CD4-positive, alpha-beta T cell treated with Interleukin-2 at 100 ng/mL for 4 hours (primary cell): ENCODE results near the gene FAM124B.

Experiments
- DNase-seq: peaks from one replicate; pipeline ENCODE4 v3.0.0-alpha.2; 2020; ENCODE audit warnings: low spot score

Gene FAM124B

GRCh38 chr2:224379986-224380385, 21.9 kb downstream of the FAM124B start:
- DNase-seq, result no peak

DNA sequence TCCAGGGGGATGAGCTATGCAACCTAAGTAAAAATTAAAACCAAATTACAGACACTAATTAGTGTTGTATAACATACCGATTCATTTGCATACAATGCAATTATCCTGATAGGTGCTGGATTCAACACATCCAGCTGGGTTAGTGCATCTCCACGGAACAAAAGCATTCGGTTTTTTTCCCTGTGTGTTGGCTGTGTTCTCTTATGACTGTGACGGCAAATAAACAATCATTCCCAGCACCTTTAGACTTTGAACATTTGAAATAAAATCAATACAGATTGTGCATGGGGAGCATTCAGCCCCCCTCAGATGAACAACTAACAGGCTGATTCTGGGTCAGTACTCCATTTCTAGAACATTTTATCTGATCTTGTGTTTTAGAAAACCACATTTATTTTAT, 22.7 kb downstream of the FAM124B start:
- no peak for DNase-seq

- no peak for DNase-seq
Observed at GRCh38 chr2:224378701-224379097, 23.2 kb downstream of the FAM124B start.

DNA sequence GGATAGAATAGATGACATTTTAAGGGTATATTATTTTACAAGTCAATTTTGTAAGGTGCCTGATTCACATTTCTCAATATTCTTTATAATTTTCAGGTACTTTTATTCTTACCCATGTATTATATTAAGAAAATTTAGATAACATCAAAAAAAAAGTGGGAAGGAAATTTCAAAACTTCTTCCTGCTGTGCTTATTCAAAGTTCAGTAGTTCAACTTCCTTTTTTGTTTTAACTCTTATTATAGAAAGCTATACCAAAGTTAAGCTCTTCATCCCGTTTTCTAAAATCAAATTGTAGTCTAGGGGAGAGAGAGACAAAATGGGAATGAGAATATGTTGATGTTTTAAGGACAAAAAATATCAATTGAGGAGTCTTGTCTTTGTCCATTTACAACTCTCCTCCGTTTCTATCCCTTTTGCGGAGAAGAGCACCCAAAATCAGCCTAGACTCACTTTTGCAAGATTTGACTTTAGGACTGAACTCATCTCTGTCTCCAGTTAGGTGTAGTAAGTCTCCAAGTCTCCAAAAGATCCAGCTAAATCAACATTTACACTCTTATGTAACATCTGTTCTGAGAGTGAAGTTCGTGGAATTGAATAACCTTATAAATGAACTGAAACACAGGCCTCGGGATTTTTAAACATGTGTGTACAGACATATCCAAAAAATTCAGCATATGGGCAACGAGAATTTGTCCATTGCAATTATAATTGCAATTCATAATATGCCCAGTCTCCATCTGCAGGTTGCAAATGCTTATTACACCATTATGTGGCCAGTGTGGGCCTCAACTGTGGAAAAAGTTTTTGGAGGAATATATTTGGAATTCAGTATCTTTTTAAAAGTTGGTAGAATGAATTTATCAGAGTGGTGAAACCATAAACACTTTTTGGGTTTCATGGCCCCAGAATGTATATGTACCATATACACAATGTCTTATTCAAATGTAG, 23.9 kb downstream of the FAM124B start:
- no peak for DNase-seq

GRCh38 chr2:224372641-224373040, 29.3 kb downstream of the FAM124B start:
- DNase-seq, result no peak

DNA sequence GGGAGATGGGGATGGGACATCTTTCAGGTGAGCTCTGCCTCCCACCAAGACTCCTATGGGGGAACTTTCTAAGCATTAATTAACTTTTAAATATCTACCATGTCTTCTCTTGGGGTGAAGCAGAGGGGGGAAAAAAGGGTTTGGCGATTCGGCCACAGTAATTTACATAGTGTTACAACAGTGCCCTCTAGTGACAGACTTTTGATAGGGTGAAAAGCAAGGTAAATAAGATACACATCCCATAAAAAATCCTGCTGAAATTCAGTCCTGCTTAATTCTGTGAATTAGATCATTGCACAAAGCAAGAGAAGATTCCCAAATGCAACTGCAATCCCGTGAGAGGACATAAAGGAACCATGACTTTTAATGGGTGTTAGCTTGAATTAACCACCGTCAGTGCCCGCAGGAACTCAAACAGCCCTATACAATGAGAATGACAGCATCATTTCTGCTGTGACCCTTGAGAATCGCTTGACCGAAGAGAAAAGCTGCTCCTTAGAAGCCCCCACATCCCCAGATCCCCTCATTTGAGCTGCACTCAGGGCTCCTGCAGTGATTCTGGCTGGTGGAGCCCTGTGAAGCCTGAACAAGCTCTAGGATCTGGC, 32.8 kb downstream of the FAM124B start:
- peak; percentile 46 for DNase-seq

DNA sequence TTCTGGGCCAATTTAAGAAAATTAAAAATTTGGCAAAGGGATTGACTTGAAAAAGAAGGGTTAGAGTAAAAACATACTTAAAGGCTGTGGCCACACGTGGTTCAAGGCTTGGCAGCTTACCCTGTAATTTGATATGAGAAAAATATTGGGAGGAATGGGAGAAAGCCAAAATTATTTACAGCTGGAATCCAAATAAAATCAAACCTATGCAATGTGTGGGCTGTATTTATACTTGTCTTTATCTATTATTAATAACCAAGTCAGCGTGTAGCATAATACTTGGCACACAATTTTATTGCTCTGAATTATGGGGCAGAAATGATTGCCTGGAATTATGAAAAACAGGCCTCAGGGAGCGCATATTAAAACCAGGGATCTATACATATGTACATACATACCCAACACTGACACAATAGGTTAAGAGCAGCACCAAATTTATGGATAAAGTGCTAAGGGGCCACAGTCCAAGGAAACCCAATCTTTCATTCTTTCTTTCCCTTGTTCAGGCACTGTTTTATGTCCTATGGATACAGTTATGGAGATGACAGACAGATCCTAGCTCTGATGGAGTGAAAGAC, 35.6 kb downstream of the FAM124B start:
- DNase-seq, result no peak

GRCh38 chr2:224365331-224365730, 36.6 kb downstream of the FAM124B start:
- DNase-seq, result no peak

DNA sequence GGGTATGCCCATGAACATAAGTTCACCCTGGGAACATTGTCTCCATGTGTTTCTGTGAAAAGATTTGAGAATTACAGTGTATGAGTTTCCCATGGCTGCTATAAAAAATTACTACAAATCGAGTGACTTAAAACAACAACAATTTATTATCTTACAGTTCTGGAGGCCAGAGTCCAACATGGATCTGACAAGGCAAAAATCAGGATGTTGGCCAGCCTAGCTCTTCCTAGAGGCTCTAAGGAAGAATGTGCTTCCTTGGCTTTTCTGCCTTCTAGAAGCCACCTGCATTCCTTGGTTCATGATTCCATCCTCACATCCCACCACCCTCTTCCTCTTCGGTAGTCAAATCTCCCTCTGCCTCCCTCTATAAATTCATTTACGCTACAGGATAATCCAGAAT, 38.6 kb downstream of the FAM124B start:
- no peak for DNase-seq

DNA sequence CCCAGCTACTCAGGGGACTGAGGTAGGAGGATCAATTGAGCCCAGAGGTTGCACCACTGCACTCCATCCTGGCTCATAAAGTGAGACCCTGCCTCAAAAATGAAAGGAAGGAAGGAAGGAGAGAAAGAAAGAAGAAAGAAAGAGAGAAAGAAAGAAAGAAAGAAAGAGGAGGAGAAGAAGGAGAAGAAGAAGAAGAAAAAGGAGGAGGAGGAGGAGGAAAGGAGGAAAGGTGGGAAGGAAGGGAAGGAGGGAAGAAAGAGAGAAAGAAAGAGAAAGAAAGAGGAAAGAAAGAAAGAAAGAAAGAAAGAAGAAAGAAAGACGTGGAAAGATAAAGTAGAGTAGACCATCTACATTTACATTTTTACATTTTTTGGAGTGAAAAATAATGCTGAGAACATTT, 39.8 kb downstream of the FAM124B start:
- no peak for DNase-seq

- no peak for DNase-seq
Observed at GRCh38 chr2:224360801-224361251, 41.1 kb downstream of the FAM124B start.

- DNase-seq, result no peak
Observed at GRCh38 chr2:224359569-224359968, 42.3 kb downstream of the FAM124B start.

DNA sequence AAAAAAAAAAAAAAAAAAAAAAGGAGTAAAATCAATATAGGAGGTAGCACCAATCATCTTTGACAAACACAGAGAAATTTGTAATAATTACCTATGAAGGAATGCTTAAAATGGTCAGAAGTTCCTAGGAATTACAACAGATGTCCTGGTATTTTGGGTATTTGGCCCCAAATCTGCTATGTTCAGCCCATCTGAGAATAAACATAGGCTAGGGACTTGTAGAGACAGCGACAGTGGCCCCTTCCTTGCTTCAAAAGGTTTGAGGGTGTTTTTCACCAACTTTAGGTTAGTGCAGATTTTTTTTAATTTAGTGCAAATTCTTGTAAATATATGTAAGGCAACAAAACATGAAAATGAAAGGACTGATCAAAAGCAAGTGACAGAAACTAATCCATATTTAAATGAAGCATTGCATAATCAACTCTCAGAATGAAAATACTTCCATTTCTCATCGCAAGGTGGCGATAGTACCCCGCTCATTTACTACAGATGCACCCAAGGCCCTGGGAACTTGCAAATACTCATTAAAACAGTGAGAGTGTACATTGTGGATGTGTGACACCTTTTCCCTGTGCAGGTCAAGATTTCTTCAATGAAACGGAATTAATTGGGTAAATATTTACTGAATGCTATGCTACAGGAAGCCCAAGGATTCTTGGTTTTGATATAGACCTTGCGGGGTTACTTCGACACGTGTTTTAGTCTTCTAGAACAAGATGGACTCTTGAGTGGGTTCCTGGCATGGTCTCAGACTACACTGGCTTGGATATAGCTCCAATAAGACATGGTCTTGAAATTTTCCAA, 44.6 kb downstream of the FAM124B start:
- DNase-seq, result peak; percentile 65

- no peak for DNase-seq
Observed at GRCh38 chr2:224354632-224355211, 47.2 kb downstream of the FAM124B start.

GRCh38 chr2:224350703-224351102, 51.2 kb downstream of the FAM124B start:
- no peak for DNase-seq

- no peak for DNase-seq
Observed at GRCh38 chr2:224349396-224349795, 52.5 kb downstream of the FAM124B start.

- no peak for DNase-seq
Observed at GRCh38 chr2:224347176-224348051, 54.5 kb downstream of the FAM124B start.

GRCh38 chr2:224345492-224345891, 56.4 kb downstream of the FAM124B start:
- DNase-seq, result no peak

- DNase-seq, result no peak
Observed at GRCh38 chr2:224343226-224343625, 58.7 kb downstream of the FAM124B start.

- DNase-seq, result no peak
Observed at GRCh38 chr2:224335991-224336390, 65.9 kb downstream of the FAM124B start.

DNA sequence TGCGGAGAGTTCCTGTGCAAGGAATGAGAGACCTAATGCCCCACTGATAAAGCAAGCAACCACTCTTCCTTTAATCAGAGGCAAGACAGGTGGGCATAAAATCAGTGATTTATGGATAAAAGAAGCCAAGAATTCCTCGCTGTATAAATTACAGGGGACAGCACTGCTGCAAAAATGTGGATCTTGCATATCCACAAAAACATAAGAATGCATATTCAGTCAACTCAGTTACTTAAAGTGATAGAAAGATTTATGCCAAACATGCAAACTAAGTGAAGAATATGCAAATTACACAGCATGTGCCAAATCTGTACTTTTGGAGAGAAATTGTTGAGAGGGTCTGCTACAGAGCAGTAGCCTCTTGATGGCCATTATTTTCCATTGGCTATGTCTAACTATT, 67.2 kb downstream of the FAM124B start:
- no peak for DNase-seq
